MM.1S (cell line): Measurements from ENCODE around the gene HTRA1.

Experiments used
- EZH2 ChIP-seq: fragments of 300-600 bp; sonication (generic); optimal IDR thresholded peaks from 2 replicates; pipeline ENCODE3; 2017; ENCODE audit warnings: low read depth, mild to moderate bottlenecking, antibody characterized with exemption, low read length, mixed read lengths
- EZH2phosphoT487 ChIP-seq: fragments of 300-600 bp; sonication (generic); IDR thresholded peaks from 2 replicates; pipeline ENCODE4 v1.6.1; 2018; ENCODE audit warnings: antibody characterized with exemption, low read length
- TF ChIP-seq, protein P1 (sequence below): fragments of 300-600 bp; sonication (generic); IDR thresholded peaks from 2 replicates; pipeline ENCODE4 v1.5.1; 2016; ENCODE audit warnings: antibody characterized with exemption, low read length, mixed read lengths

DNA sequence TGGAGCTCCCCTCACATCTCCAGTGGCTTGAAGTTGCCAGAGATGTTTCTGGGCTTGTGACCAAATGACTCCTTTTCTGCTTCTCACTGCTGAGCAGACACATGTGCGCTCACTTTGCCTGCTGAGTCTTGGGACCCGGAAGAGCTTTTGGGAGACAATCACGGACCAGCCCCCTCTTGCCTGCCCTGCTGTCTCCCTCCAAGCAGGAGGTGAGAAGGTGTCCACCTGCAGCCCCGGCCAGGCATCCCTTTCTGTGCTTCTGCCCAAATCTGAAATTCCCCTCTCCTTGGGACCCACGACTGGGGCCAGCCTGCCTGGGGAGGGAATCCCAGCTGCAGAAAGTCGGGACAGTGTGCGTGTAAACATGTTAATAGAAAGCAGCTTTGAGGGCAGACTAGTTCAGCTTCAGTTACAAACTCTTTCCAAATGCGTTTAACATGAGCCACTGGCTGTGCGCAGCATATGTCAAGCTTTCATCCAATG lies 31.7 kb downstream of the HTRA1 start:
- TF ChIP-seq EZH2 (no peak), EZH2phosphoT487 (no peak)
- TF ChIP-seq, protein P1, sequence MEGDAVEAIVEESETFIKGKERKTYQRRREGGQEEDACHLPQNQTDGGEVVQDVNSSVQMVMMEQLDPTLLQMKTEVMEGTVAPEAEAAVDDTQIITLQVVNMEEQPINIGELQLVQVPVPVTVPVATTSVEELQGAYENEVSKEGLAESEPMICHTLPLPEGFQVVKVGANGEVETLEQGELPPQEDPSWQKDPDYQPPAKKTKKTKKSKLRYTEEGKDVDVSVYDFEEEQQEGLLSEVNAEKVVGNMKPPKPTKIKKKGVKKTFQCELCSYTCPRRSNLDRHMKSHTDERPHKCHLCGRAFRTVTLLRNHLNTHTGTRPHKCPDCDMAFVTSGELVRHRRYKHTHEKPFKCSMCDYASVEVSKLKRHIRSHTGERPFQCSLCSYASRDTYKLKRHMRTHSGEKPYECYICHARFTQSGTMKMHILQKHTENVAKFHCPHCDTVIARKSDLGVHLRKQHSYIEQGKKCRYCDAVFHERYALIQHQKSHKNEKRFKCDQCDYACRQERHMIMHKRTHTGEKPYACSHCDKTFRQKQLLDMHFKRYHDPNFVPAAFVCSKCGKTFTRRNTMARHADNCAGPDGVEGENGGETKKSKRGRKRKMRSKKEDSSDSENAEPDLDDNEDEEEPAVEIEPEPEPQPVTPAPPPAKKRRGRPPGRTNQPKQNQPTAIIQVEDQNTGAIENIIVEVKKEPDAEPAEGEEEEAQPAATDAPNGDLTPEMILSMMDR, result no peak
